MM.1S (cell line): ENCODE data around the gene DNAJC15.

Experiments used
- DNase-seq: peaks from one replicate; pipeline ENCODE4 v3.0.0-alpha.2; 2015
- H2AFZ ChIP-seq: fragments of 300-600 bp; sonication (generic); 2 replicates; pipeline ENCODE4 v1.6.0; 2016; ENCODE audit warnings: antibody characterized with exemption, low read length
- H3F3A ChIP-seq: fragments of 300-600 bp; sonication (generic); 2 replicates; pipeline ENCODE4 v1.6.1; 2016; ENCODE audit warnings: mild to moderate bottlenecking, antibody characterized with exemption, low read length, moderate library complexity, mixed read lengths; ENCODE audit not compliant: insufficient read depth
- H3K27ac ChIP-seq: fragments of 300-600 bp; sonication (generic); 2 replicates; pipeline ENCODE4 v1.5.1; 2016; ENCODE audit warnings: mild to moderate bottlenecking, low read length
- H3K27me3 ChIP-seq: fragments of 300-600 bp; sonication (generic); replicated peaks from 2 replicates; pipeline ENCODE4 v1.6.0; 2016; ENCODE audit warnings: low read length; ENCODE audit not compliant: insufficient read depth
- H3K36me3 ChIP-seq: fragments of 300-600 bp; sonication (generic); replicated peaks from 2 replicates; pipeline ENCODE4 v1.6.1; 2016; ENCODE audit warnings: mild to moderate bottlenecking, low read length, mixed read lengths; ENCODE audit not compliant: insufficient read depth
- H3K4me1 ChIP-seq: fragments of 300-600 bp; sonication (generic); 2 replicates; pipeline ENCODE4 v1.6.1; 2016; ENCODE audit warnings: low read length, mixed read lengths
- H3K4me2 ChIP-seq: fragments of 300-600 bp; sonication (generic); 2 replicates; pipeline ENCODE4 v1.6.0; 2016; ENCODE audit warnings: low read depth, low read length
- H3K4me3 ChIP-seq: fragments of 300-600 bp; sonication (generic); 2 replicates; pipeline ENCODE4 v1.5.1; 2016; ENCODE audit warnings: low read length, mixed read lengths
- H3K79me2 ChIP-seq: fragments of 300-600 bp; sonication (generic); 2 replicates; pipeline ENCODE4 v1.6.1; 2016; ENCODE audit warnings: mixed run types, low read length, mixed read lengths
- H3K9ac ChIP-seq: fragments of 300-600 bp; sonication (generic); 2 replicates; pipeline ENCODE4 v1.6.1; 2016; ENCODE audit warnings: low read length, mixed read lengths
- H3K9me2 ChIP-seq: fragments of 300-600 bp; sonication (generic); replicated peaks from 2 replicates; pipeline ENCODE4 v1.6.1; 2016; ENCODE audit warnings: mild to moderate bottlenecking, low read length, mixed read lengths; ENCODE audit not compliant: insufficient read depth
- H3K9me3 ChIP-seq: fragments of 300-600 bp; sonication (generic); replicated peaks from 2 replicates; pipeline ENCODE4 v1.6.1; 2016; ENCODE audit warnings: mild to moderate bottlenecking, low read length, mixed read lengths; ENCODE audit not compliant: insufficient read depth
- H4K20me1 ChIP-seq: fragments of 300-600 bp; sonication (generic); 2 replicates; pipeline ENCODE4 v1.6.1; 2016; ENCODE audit warnings: mild to moderate bottlenecking, low read length, moderate library complexity, mixed read lengths; ENCODE audit not compliant: insufficient read depth
- EZH2 ChIP-seq: fragments of 300-600 bp; sonication (generic); optimal IDR thresholded peaks from 2 replicates; pipeline ENCODE3; 2017; ENCODE audit warnings: low read depth, mild to moderate bottlenecking, antibody characterized with exemption, low read length, mixed read lengths
- EZH2phosphoT487 ChIP-seq: fragments of 300-600 bp; sonication (generic); IDR thresholded peaks from 2 replicates; pipeline ENCODE4 v1.6.1; 2018; ENCODE audit warnings: antibody characterized with exemption, low read length
- TF ChIP-seq, protein P1 (sequence below): fragments of 300-600 bp; sonication (generic); IDR thresholded peaks from 2 replicates; pipeline ENCODE4 v1.5.1; 2016; ENCODE audit warnings: antibody characterized with exemption, low read length, mixed read lengths

DNAJC15 gene

DNA sequence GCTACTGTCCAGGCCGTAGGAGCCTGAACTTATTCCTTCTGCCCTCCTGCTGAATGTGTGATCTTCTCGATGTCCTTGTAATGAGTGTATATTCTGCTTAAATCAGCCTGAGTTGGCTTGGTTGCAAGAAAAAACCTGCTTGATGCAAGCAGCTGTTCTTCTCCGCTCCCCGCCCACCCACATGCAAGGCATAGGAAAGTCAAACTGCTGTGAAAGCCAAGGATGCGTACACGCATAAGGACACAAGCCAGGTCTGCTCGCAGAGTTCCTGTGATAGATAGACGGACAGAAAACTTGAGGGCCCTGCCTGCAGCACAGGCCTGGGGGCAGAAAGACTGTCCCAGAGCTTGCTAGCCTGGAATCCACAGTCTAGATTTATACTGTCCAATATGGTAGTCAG, 101.1 kb downstream of the DNAJC15 start:
- Histone ChIP-seq H4K20me1 (no peaks in the 10 kb centered on the region), H3K27ac (no peak overlapping the region), H3F3A (no peaks in the 10 kb centered on the region), H3K9me2 (no peaks in the 10 kb centered on the region), H3K36me3 (no peaks in the 10 kb centered on the region), H3K4me3 (no peak overlapping the region), H3K79me2 (no peaks in the 10 kb centered on the region), H2AFZ (no peak overlapping the region), H3K4me1 (no peaks in the 10 kb centered on the region), H3K9me3 (no peaks in the 10 kb centered on the region), H3K27me3 (no peaks in the 10 kb centered on the region), H3K4me2 (no peak overlapping the region), H3K9ac (no peak overlapping the region)
- no peak for DNase-seq
- TF ChIP-seq, protein P1, sequence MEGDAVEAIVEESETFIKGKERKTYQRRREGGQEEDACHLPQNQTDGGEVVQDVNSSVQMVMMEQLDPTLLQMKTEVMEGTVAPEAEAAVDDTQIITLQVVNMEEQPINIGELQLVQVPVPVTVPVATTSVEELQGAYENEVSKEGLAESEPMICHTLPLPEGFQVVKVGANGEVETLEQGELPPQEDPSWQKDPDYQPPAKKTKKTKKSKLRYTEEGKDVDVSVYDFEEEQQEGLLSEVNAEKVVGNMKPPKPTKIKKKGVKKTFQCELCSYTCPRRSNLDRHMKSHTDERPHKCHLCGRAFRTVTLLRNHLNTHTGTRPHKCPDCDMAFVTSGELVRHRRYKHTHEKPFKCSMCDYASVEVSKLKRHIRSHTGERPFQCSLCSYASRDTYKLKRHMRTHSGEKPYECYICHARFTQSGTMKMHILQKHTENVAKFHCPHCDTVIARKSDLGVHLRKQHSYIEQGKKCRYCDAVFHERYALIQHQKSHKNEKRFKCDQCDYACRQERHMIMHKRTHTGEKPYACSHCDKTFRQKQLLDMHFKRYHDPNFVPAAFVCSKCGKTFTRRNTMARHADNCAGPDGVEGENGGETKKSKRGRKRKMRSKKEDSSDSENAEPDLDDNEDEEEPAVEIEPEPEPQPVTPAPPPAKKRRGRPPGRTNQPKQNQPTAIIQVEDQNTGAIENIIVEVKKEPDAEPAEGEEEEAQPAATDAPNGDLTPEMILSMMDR: no peak
- TF ChIP-seq EZH2phosphoT487 (no peak), EZH2 (no peak)

GRCh38 chr13:43126420-43126819, 103.0 kb downstream of the DNAJC15 start:
- Histone ChIP-seq H3K27me3 (no peaks in the 10 kb centered on the region), H3K9ac (no peak overlapping the region), H3K4me1 (no peaks in the 10 kb centered on the region), H3K36me3 (no peaks in the 10 kb centered on the region), H3K79me2 (no peaks in the 10 kb centered on the region), H3K9me2 (no peaks in the 10 kb centered on the region), H3K4me2 (no peak overlapping the region), H3K4me3 (no peak overlapping the region), H2AFZ (no peak overlapping the region), H3F3A (no peaks in the 10 kb centered on the region), H4K20me1 (no peaks in the 10 kb centered on the region), H3K27ac (no peak overlapping the region), H3K9me3 (no peaks in the 10 kb centered on the region)
- TF ChIP-seq EZH2phosphoT487: no peak
- TF ChIP-seq, protein P1: no peak
- TF ChIP-seq EZH2: no peak
- no peak for DNase-seq

- Histone ChIP-seq H3F3A (no peaks in the 10 kb centered on the region), H3K9me3 (no peaks in the 10 kb centered on the region), H3K36me3 (no peaks in the 10 kb centered on the region), H2AFZ (no peak overlapping the region), H3K27me3 (no peaks in the 10 kb centered on the region), H3K4me1 (no peaks in the 10 kb centered on the region), H3K9me2 (no peaks in the 10 kb centered on the region), H4K20me1 (no peaks in the 10 kb centered on the region), H3K27ac (no peak overlapping the region), H3K4me3 (no peak overlapping the region), H3K9ac (no peak overlapping the region), H3K4me2 (no peak overlapping the region), H3K79me2 (no peaks in the 10 kb centered on the region)
- TF ChIP-seq, protein P1: no peak
- TF ChIP-seq EZH2 (no peak), EZH2phosphoT487 (no peak)
- no peak for DNase-seq
Observed at GRCh38 chr13:43127103-43127798, 103.9 kb downstream of the DNAJC15 start.
